Loucy (cell line): ENCODE data around the gene CRIP2.

Experiments used
- H2AFZ ChIP-seq: fragments of 200-600 bp; sonication (generic); 2 replicates; pipeline ENCODE4 v1.6.0; 2016; ENCODE audit warnings: antibody characterized with exemption, mild to moderate bottlenecking, low read length, moderate library complexity
- H3F3A ChIP-seq: fragments of 200-600 bp; 2 replicates; pipeline ENCODE4 v1.6.0; 2016; ENCODE audit warnings: antibody characterized with exemption, low read depth, mild to moderate bottlenecking
- H3K27me3 ChIP-seq: fragments of 200-600 bp; sonication (generic); 2 replicates; pipeline ENCODE4 v1.6.1; 2014; ENCODE audit warnings: low read length, mild to moderate bottlenecking; ENCODE audit not compliant: insufficient read depth, poor library complexity, severe bottlenecking
- H3K36me3 ChIP-seq: fragments of 200-600 bp; sonication (generic); 2 replicates; pipeline ENCODE4 v1.6.1; 2016; ENCODE audit warnings: low read length; ENCODE audit not compliant: insufficient read depth
- H3K4me1 ChIP-seq: fragments of 200-600 bp; sonication (generic); 2 replicates; pipeline ENCODE4 v1.5.1; 2014; ENCODE audit warnings: low read length, mild to moderate bottlenecking; ENCODE audit not compliant: insufficient read depth, poor library complexity, severe bottlenecking
- H3K4me2 ChIP-seq: fragments of 200-600 bp; sonication (generic); 2 replicates; pipeline ENCODE4 v1.6.0; 2014; ENCODE audit warnings: antibody characterized with exemption, low read length, low read depth, mild to moderate bottlenecking; ENCODE audit not compliant: poor library complexity, severe bottlenecking
- H3K4me3 ChIP-seq: fragments of 200-600 bp; sonication (generic); 2 replicates; pipeline ENCODE4 v1.5.1; 2014; ENCODE audit warnings: low read length, mild to moderate bottlenecking, mixed read lengths; ENCODE audit not compliant: poor library complexity, severe bottlenecking
- H3K79me2 ChIP-seq: fragments of 200-600 bp; sonication (generic); 2 replicates; pipeline ENCODE4 v1.6.1; 2014; ENCODE audit warnings: low read length; ENCODE audit not compliant: insufficient read depth
- H3K9ac ChIP-seq: fragments of 200-600 bp; sonication (generic); 2 replicates; pipeline ENCODE4 v1.6.0; 2014; ENCODE audit warnings: mild to moderate bottlenecking, low read depth, low read length, moderate library complexity; ENCODE audit not compliant: poor library complexity, severe bottlenecking
- H3K9me2 ChIP-seq: fragments of 200-600 bp; sonication (generic); replicated peaks from 2 replicates; pipeline ENCODE4 v1.6.1; 2016; ENCODE audit warnings: low read depth, low read length, mixed read lengths
- H3K9me3 ChIP-seq: fragments of 200-600 bp; sonication (generic); 2 replicates; pipeline ENCODE4 v1.6.1; 2014; ENCODE audit warnings: mild to moderate bottlenecking, antibody characterized with exemption, low read length, low read depth; ENCODE audit not compliant: insufficient read depth
- H4K20me1 ChIP-seq: fragments of 200-600 bp; sonication (generic); 2 replicates; pipeline ENCODE4 v1.6.0; 2014; ENCODE audit warnings: antibody characterized with exemption, low read length, mild to moderate bottlenecking; ENCODE audit not compliant: insufficient read depth, poor library complexity, severe bottlenecking
- EZH2phosphoT487 ChIP-seq: fragments of 200-600 bp; IDR thresholded peaks from 2 replicates; pipeline ENCODE4 v1.6.1; 2018; ENCODE audit warnings: antibody characterized with exemption, mild to moderate bottlenecking, moderate library complexity, borderline replicate concordance
- TF ChIP-seq, protein P1 (sequence below): fragments of 200-600 bp; sonication (generic); conservative IDR thresholded peaks from 2 replicates; pipeline ENCODE4 v1.5.1; 2014; ENCODE audit warnings: mild to moderate bottlenecking, antibody characterized with exemption, low read length

Gene CRIP2

DNA sequence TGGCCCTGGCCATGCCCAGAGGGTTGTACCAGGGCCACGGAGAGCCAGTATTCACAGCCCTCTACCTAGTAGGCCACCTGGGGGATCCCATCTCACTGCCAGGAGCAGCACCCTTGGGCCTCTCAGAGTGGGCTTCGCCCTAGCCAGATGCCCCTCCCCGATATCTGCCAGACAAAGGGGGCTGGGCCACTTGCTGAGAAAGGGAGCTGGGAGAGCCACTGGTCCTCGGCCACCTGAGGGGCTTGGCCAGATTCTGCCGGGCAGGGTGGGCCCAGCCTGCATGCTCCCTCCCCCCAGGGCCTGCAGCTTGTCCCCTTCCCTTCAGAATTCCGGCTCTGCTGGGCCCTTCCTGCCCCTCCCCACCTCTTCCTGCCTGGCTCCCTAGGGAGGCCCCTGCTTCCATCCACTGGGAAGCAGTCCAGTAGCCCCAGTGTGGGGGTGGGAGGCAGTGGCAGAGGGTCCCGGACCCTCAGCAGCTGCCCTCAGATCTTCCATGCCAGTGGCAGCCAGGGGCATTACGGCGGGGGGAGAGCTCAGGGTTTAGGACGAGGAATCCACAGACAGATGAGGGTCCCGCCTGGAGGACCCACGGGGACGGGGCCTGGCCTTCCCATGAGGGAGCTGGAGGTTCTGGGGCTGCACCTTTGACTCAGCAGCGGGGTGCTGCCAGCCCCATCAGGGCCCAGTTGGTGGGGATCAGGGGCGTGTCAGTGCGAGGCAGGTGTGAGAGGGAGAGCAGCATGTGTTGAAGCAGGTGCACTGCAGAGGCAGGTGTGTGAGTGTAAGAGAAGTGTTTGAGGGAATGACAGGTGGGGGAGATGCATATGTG, 2.4 kb downstream of the CRIP2 start:
- TF ChIP-seq EZH2phosphoT487, result no peak
- TF ChIP-seq, protein P1, sequence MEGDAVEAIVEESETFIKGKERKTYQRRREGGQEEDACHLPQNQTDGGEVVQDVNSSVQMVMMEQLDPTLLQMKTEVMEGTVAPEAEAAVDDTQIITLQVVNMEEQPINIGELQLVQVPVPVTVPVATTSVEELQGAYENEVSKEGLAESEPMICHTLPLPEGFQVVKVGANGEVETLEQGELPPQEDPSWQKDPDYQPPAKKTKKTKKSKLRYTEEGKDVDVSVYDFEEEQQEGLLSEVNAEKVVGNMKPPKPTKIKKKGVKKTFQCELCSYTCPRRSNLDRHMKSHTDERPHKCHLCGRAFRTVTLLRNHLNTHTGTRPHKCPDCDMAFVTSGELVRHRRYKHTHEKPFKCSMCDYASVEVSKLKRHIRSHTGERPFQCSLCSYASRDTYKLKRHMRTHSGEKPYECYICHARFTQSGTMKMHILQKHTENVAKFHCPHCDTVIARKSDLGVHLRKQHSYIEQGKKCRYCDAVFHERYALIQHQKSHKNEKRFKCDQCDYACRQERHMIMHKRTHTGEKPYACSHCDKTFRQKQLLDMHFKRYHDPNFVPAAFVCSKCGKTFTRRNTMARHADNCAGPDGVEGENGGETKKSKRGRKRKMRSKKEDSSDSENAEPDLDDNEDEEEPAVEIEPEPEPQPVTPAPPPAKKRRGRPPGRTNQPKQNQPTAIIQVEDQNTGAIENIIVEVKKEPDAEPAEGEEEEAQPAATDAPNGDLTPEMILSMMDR, result no peak
- H3K4me1 ChIP-seq, result peaks cover 16% of the 10 kb centered on the region
- no peak overlapping the region for H2AFZ ChIP-seq
- no peaks in the 10 kb centered on the region for H3K36me3 ChIP-seq
- no peak overlapping the region for H3K4me2 ChIP-seq
- no peaks in the 10 kb centered on the region for H3K9me2 ChIP-seq
- no peaks in the 10 kb centered on the region for H4K20me1 ChIP-seq
- H3K27me3 ChIP-seq, result no peaks in the 10 kb centered on the region
- H3K4me3 ChIP-seq, result no peak overlapping the region
- H3K9me3 ChIP-seq, result no peaks in the 10 kb centered on the region
- H3K9ac ChIP-seq, result no peak overlapping the region
- H3F3A ChIP-seq, result no peaks in the 10 kb centered on the region
- H3K79me2 ChIP-seq, result no peaks in the 10 kb centered on the region

DNA sequence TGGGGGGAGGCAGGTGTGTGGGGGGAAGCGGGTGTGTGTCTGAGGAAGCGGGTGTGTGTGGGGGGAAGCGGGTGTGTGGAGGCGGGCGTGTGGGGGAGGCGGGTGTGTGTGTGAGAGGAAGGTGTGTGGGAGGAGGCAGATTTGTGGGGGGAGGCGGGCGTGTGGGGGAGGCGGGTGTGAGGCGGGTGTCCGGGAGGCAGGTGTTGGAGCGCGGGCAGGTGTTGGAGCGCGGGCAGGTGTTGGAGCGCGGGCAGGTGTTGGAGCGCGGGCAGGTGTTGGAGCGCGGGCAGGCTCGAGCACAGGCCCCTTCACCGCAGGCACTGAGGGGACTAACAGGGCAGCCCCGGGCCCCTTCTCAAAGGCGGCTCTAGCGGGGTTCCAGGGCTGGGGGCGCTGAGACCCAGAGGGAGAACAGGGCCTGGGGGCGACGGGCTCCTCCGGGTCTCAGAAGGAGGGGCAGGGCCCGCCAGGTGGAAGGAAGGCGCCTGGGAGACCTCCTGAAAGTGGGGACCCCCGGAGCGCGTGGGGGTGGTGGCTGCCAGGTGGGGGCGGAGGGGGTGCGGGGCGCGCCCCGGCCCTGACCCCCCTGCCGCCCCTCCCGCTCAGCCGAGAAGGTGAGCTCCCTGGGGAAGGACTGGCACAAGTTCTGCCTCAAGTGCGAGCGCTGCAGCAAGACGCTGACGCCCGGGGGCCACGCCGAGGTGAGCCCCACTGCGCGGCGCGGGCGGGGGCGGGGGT, 3.2 kb downstream of the CRIP2 start:
- H3K9me3 ChIP-seq, result no peaks in the 10 kb centered on the region
- H3K4me2 ChIP-seq, result no peak overlapping the region

DNA sequence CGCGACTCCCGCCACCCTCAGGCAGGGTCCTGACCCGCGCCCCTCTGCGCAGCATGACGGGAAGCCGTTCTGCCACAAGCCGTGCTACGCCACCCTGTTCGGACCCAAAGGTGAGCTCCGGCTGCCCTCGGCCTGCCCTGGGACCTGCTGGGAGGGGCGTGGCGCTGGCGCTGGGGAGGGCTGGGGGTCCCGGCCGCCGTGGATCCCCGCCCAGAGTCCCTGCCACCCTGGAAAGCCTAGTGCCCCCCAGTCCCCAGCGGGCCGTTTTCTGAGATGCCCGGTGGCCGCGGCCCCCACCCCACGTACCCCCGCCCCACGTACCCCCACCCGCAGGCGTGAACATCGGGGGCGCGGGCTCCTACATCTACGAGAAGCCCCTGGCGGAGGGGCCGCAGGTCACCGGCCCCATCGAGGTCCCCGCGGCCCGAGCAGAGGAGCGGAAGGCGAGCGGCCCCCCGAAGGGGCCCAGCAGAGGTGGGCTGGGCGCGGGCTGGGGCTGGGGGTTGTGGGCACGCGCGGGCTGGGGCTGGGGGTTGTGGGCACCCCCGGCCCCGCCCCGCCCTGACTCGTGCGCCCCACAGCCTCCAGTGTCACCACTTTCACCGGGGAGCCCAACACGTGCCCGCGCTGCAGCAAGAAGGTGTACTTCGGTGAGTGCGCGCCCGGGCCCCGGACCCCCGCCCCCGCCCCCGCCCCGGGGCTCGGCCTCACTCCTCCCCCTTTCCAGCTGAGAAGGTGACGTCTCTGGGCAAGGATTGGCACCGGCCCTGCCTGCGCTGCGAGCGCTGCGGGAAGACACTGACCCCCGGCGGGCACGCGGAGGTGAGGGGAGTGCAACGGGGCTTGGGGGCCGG, 4.0 kb downstream of the CRIP2 start:
- Histone ChIP-seq H3K27me3 (no peaks in the 10 kb centered on the region), H4K20me1 (no peaks in the 10 kb centered on the region)
- TF ChIP-seq EZH2phosphoT487, result no peak
- TF ChIP-seq, protein P1, result no peak

More for the DNA sequence above, 3.2 kb downstream of the CRIP2 start:
- Histone ChIP-seq H3K4me1 (peaks cover 22% of the 10 kb centered on the region), H3K79me2 (no peaks in the 10 kb centered on the region), H3K36me3 (no peaks in the 10 kb centered on the region), H2AFZ (no peak overlapping the region), H3K27me3 (no peaks in the 10 kb centered on the region), H3K9me2 (no peaks in the 10 kb centered on the region), H3K4me3 (no peak overlapping the region), H3K9ac (no peak overlapping the region), H3F3A (no peaks in the 10 kb centered on the region), H4K20me1 (no peaks in the 10 kb centered on the region)
- TF ChIP-seq, protein P1, result no peak
- TF ChIP-seq EZH2phosphoT487, result no peak

More for the DNA sequence above, 4.0 kb downstream of the CRIP2 start:
- Histone ChIP-seq H3F3A (no peaks in the 10 kb centered on the region), H3K79me2 (no peaks in the 10 kb centered on the region), H2AFZ (no peak overlapping the region), H3K9me3 (no peaks in the 10 kb centered on the region), H3K4me3 (no peak overlapping the region), H3K36me3 (no peaks in the 10 kb centered on the region), H3K9ac (no peak overlapping the region), H3K4me1 (peaks cover 21% of the 10 kb centered on the region), H3K9me2 (no peaks in the 10 kb centered on the region), H3K4me2 (no peak overlapping the region)
